Measurements from ENCODE around the gene USP9X. TPM values are rescaled to one million over a fixed set of nuclear protein-coding genes. Genes with fewer than 3 reads are reported as not detected.

Gene USP9X
- total and polyA plus RNA-seq, 9 of the 15 experiments (the other 6 are each of a cell fraction or from before 2014, with no cell fraction given): 10.9 to 47.8 (median 29.5) TPM

DNA sequence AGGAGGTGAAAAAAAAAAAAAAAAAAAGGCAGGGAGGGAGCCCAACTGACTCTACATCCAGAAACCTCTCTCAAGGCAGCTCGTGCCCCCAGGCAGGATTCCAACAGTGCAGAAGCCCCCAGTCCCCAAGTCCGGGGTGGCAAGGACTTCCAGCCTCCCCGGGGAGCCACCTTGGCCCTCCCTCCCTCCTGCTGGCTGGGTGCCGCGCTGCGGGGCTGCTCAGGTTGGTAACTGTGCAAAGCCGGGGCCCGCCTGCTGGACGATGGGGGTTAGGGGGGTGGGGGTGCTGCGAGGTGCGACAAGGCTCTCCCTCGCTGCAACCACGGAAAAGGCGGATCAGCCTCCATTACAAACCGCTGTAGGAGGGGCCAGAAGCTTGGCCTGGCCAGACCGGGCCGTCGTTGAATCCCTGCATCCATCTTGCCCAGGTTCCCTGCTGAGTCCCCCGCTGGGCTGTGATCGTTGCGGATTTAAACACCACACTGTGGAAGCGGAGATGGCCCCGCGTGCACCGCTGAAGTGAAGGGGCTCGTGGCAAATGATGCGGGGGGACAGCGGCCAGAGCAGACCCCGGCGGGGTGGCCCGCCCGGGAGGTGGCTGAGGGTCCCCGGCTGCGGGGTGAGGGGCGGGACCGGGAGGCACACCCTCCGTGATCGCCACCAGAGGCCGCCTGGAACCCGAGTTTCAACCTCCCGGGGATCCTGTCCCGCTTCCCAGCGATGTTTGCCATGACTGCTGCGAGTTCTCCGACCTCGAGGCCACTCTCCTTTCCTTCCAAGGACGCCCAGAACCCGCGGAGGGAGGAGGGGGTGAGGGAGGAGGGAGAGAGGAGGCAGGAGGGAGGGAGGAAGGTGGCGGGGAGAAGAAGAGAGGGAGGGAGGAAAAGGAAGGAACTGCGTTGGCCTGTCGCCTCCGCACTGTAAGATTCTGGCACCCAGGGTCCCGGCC, 190.7 kb downstream of the USP9X start:
- Histone ChIP-seq H3K9me3 (replicated peaks; ENCODE audit: control insufficient read depth, insufficient read depth, low read depth, low read length) (no peaks in the 10 kb centered on the region), H3K27ac (ENCODE audit: extremely low read depth, low read depth, low read length) (no peak overlapping the region), H3K9ac (ENCODE audit: insufficient read depth in 1 of 2, low read depth in 2 of 2, low read length in 2 of 2) (peak overlapping the region in 1 of 2 experiments; percentile 68; a peak in 2 of 4 replicates), H3K79me2 (ENCODE audit: control insufficient read depth, insufficient read depth, low read length) (no peaks in the 10 kb centered on the region), H3K36me3 (ENCODE audit: control insufficient read depth, insufficient read depth, low read length) (no peaks in the 10 kb centered on the region), H3K4me3 (peak overlapping the region; percentile 37), H3K4me2 (ENCODE audit: insufficient read depth, low read length) (peak overlapping the region; percentile 69), H3K9me1 (ENCODE audit: control insufficient read depth, insufficient read depth, low read length) (no peaks in the 10 kb centered on the region), H4K20me1 (replicated peaks; ENCODE audit: control insufficient read depth, insufficient read depth, low read length) (no peaks in the 10 kb centered on the region), H3K27me3 (ENCODE audit: control insufficient read depth in 2 of 2, insufficient read depth in 2 of 2, low read length in 2 of 2) (peaks cover 2 to 15% of the 10 kb centered on the region in 2 experiments; a peak in 3 of 5 replicates), H3K4me1 (replicated peaks in 1 of 2; ENCODE audit: control insufficient read depth in 2 of 2, insufficient read depth in 2 of 2, low read length in 2 of 2) (peaks cover 0 to 10% of the 10 kb centered on the region in 2 experiments; a peak in 2 of 5 replicates), H2AFZ (ENCODE audit: low read depth, low read length) (peak overlapping the region; percentile 85)
- DNase-seq (ENCODE audit: extremely low read depth in 1 of 4, low spot score in 3 of 4): peak; percentile 49 to 72 (median 54)
- peak; percentile 97 for ATAC-seq
- in situ Hi-C loops (cut with MboI) (loop anchor here (10.0 kb wide), 1 partner anchor 489 kb away; no protein-coding TSS in a partner anchor), intact Hi-C loops (cut with micrococcal nuclease) (loop anchor here (2.0 to 5.0 kb wide), 4 partner anchors 55 to 486 kb away; no protein-coding TSS in a partner anchor)
- no TSS peak for BruUV-seq (replicated peaks)
- CTCF ChIA-PET (ENCODE audit: low intra/inter-chr PET ratio): no interaction called here
- FAIRE-seq: no peak
- WGBS (ENCODE audit: insufficient coverage, low coverage, missing lambda C conversion rate): 4% methylated on average over 17 of the region's 54 CpGs
- POLR2A ChIA-PET: interaction anchor here (0.5 to 0.7 kb wide), 2 partner anchors 27 to 635 kb away, joined by 3 read pairs; no protein-coding TSS in a partner anchor
- TF ChIP-seq SNRNP70 (optimal IDR thresholded peaks at IDR 0.05; ENCODE audit: low read depth, low read length) (no peak), CAMTA2 (CRISPR knock-in tag; conservative IDR thresholded peaks at IDR 0.05) (no peak), LEF1 (IDR thresholded peaks at IDR 0.05) (no peak), ZNF143 (CRISPR knock-in tag; IDR thresholded peaks at IDR 0.05) (no peak), NFATC3 (IDR thresholded peaks at IDR 0.05) (no peak), TBP (optimal IDR thresholded peaks at IDR 0.05; ENCODE audit: low read depth, low read length) (no peak), EWSR1 (IDR thresholded peaks at IDR 0.05; ENCODE audit: borderline replicate concordance, low read depth, partially characterized antibody) (no peak), XRCC3 (IDR thresholded peaks at IDR 0.05) (no peak), ZFX (CRISPR knock-in tag; IDR thresholded peaks at IDR 0.05) (no peak; the same call in 1 of the 2 replicates), ZNF133 (CRISPR knock-in tag; IDR thresholded peaks at IDR 0.05) (no peak), HDGF (IDR thresholded peaks at IDR 0.05) (no peak), TBL1XR1 (IDR thresholded peaks at IDR 0.05; ENCODE audit: low read length in 2 of 2) (no peak), HDAC3 (IDR thresholded peaks at IDR 0.05; ENCODE audit: borderline replicate concordance, partially characterized antibody) (no peak), STAG1 (CRISPR knock-in tag; IDR thresholded peaks at IDR 0.05; ENCODE audit: borderline replicate concordance) (peak; percentile 83)
- TF ChIP-seq, protein P1, sequence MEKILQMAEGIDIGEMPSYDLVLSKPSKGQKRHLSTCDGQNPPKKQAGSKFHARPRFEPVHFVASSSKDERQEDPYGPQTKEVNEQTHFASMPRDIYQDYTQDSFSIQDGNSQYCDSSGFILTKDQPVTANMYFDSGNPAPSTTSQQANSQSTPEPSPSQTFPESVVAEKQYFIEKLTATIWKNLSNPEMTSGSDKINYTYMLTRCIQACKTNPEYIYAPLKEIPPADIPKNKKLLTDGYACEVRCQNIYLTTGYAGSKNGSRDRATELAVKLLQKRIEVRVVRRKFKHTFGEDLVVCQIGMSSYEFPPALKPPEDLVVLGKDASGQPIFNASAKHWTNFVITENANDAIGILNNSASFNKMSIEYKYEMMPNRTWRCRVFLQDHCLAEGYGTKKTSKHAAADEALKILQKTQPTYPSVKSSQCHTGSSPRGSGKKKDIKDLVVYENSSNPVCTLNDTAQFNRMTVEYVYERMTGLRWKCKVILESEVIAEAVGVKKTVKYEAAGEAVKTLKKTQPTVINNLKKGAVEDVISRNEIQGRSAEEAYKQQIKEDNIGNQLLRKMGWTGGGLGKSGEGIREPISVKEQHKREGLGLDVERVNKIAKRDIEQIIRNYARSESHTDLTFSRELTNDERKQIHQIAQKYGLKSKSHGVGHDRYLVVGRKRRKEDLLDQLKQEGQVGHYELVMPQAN (IDR thresholded peaks at IDR 0.05; ENCODE audit: borderline replicate concordance): no peak
- TF ChIP-seq, protein P2, sequence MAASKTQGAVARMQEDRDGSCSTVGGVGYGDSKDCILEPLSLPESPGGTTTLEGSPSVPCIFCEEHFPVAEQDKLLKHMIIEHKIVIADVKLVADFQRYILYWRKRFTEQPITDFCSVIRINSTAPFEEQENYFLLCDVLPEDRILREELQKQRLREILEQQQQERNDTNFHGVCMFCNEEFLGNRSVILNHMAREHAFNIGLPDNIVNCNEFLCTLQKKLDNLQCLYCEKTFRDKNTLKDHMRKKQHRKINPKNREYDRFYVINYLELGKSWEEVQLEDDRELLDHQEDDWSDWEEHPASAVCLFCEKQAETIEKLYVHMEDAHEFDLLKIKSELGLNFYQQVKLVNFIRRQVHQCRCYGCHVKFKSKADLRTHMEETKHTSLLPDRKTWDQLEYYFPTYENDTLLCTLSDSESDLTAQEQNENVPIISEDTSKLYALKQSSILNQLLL (CRISPR knock-in tag; IDR thresholded peaks at IDR 0.05; ENCODE audit: borderline replicate concordance): no peak
- TF ChIP-seq, protein P3, sequence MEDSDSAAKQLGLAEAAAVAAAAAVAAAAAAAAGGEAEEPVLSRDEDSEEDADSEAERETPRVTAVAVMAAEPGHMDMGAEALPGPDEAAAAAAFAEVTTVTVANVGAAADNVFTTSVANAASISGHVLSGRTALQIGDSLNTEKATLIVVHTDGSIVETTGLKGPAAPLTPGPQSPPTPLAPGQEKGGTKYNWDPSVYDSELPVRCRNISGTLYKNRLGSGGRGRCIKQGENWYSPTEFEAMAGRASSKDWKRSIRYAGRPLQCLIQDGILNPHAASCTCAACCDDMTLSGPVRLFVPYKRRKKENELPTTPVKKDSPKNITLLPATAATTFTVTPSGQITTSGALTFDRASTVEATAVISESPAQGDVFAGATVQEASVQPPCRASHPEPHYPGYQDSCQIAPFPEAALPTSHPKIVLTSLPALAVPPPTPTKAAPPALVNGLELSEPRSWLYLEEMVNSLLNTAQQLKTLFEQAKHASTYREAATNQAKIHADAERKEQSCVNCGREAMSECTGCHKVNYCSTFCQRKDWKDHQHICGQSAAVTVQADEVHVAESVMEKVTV (CRISPR knock-in tag; IDR thresholded peaks at IDR 0.05): peak; percentile 48; the same call in 1 of the 2 replicates
